ENCODE results near the gene STXBP5L. TPM values are rescaled to one million over a fixed set of nuclear protein-coding genes. Genes with fewer than 3 reads are reported as not detected.

STXBP5L gene
- total RNA-seq, 4 donors from 2014 or later: 0.30 to 0.44 TPM; not detected in 2

- no peaks in the 10 kb centered on the region for H3K4me1 ChIP-seq
- TF ChIP-seq EP300 (IDR thresholded peaks at IDR 0.05) (no peak), CTCF (IDR thresholded peaks at IDR 0.05) (no peak), POLR2A (IDR thresholded peaks at IDR 0.05) (no peak)
- H3K9me3 ChIP-seq: no peaks in the 10 kb centered on the region
- no peak overlapping the region for H3K4me3 ChIP-seq
- no peak for DNase-seq (ENCODE audit: low spot score in 2 of 2)
- 19 to 24% methylated on average over 1 of the region's 1 CpG for WGBS, 2 donors
- H3K27ac ChIP-seq: no peak overlapping the region
- no peaks in the 10 kb centered on the region for H3K27me3 ChIP-seq
- H3K36me3 ChIP-seq: no peaks in the 10 kb centered on the region
These were observed 218.2 kb downstream of the STXBP5L start for GRCh38 chr3:121126033-121126706.

- Histone ChIP-seq H3K36me3 (no peaks in the 10 kb centered on the region), H3K4me3 (no peak overlapping the region), H3K27ac (no peak overlapping the region), H3K4me1 (no peaks in the 10 kb centered on the region), H3K9me3 (peaks cover 0 to under 1% (median 0%) of the 10 kb centered on the region in 4 donors), H3K27me3 (no peaks in the 10 kb centered on the region)
- WGBS, 2 donors: 75 to 78% methylated on average over 2 of the region's 2 CpGs
- TF ChIP-seq POLR2A (IDR thresholded peaks at IDR 0.05) (no peak), EP300 (IDR thresholded peaks at IDR 0.05) (no peak), CTCF (IDR thresholded peaks at IDR 0.05) (no peak)
- DNase-seq (ENCODE audit: low spot score in 2 of 2): no peak
These were observed 218.7 kb downstream of the STXBP5L start for GRCh38 chr3:121126707-121127035.

- Histone ChIP-seq H3K4me3 (no peak overlapping the region), H3K4me1 (no peaks in the 10 kb centered on the region), H3K27me3 (no peaks in the 10 kb centered on the region), H3K9me3 (peaks cover 0 to 6% (median 0%) of the 10 kb centered on the region in 4 donors), H3K27ac (no peak overlapping the region), H3K36me3 (no peaks in the 10 kb centered on the region)
- TF ChIP-seq EP300 (IDR thresholded peaks at IDR 0.05): no peak
- no peak for TF ChIP-seq POLR2A (IDR thresholded peaks at IDR 0.05)
- TF ChIP-seq CTCF (IDR thresholded peaks at IDR 0.05): no peak
- DNase-seq (ENCODE audit: low spot score in 2 of 2): no peak
- 49 to 54% methylated on average over 4 of the region's 4 CpGs for WGBS, 2 donors
These were observed 244.6 kb downstream of the STXBP5L start for GRCh38 chr3:121152573-121152972.

- TF ChIP-seq POLR2A (IDR thresholded peaks at IDR 0.05) (no peak), CTCF (IDR thresholded peaks at IDR 0.05) (no peak)
- no peak overlapping the region for H3K4me3 ChIP-seq
These were observed 245.8 kb downstream of the STXBP5L start for GRCh38 chr3:121153851-121154250.

GRCh38 chr3:121155028-121155427, 247.0 kb downstream of the STXBP5L start:
- H3K27ac ChIP-seq: no peak overlapping the region
- H3K4me1 ChIP-seq: no peaks in the 10 kb centered on the region
- H3K36me3 ChIP-seq: no peaks in the 10 kb centered on the region
- DNase-seq (ENCODE audit: low spot score in 2 of 2): no peak
- TF ChIP-seq POLR2A (IDR thresholded peaks at IDR 0.05): no peak
- no peak for TF ChIP-seq CTCF (IDR thresholded peaks at IDR 0.05)
- TF ChIP-seq EP300 (IDR thresholded peaks at IDR 0.05): no peak
- no peaks in the 10 kb centered on the region for H3K27me3 ChIP-seq
- H3K4me3 ChIP-seq: no peak overlapping the region
- WGBS, 2 donors: 39 to 42% methylated on average over 1 of the region's 1 CpG
- no peaks in the 10 kb centered on the region for H3K9me3 ChIP-seq

More at GRCh38 chr3:121153851-121154250, 245.8 kb downstream of the STXBP5L start:
- H3K27me3 ChIP-seq: no peaks in the 10 kb centered on the region
- no peaks in the 10 kb centered on the region for H3K9me3 ChIP-seq
- WGBS, 2 donors: 0 to 1% methylated on average over 1 of the region's 1 CpG
- no peaks in the 10 kb centered on the region for H3K36me3 ChIP-seq
- no peak overlapping the region for H3K27ac ChIP-seq
- no peaks in the 10 kb centered on the region for H3K4me1 ChIP-seq
- no peak for DNase-seq (ENCODE audit: low spot score in 2 of 2)
